Amniotic stem cell (primary cell): Measurements from ENCODE around the gene TM2D1.
"Not testable (repeated sequence)": the region's sequence is repeated elsewhere in the genome, so short reads cannot be mapped to it uniquely, and the experiment has no call there.

Source experiments
- DNase-seq: peaks from one replicate; lab custom pipeline; 2025; lab: John Stamatoyannopoulos, UW

Gene TM2D1

GRCh38 chr1:61718996-61719663 is 5.8 kb downstream of the TM2D1 start:
- DNase-seq: not testable (repeated sequence)

- no peak for DNase-seq
Observed at GRCh38 chr1:61711969-61712368, 13.0 kb downstream of the TM2D1 start.

DNA sequence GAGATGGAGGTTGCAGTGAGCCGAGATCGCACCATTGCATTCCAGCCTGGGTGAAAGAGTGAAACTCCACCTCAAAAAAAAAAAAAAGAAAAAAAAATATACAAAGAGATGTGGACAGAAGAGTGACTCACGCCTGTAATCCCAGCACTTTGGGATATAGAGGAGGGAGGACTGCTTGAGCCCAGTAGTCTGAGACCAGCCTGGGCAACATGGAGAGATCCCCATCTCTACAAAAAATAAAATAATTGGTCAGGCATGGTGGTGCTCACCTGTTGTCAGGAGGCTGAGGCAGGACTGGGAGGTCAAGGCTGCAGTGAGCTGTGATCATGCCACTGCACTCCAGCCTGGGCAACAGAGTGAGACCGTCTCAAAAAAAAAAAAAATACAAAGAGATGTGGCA is 13.7 kb downstream of the TM2D1 start:
- peak; percentile 9 for DNase-seq

GRCh38 chr1:61709908-61710289 is 15.0 kb downstream of the TM2D1 start:
- DNase-seq: no peak

- no peak for DNase-seq
Observed at GRCh38 chr1:61708953-61709907, 15.7 kb downstream of the TM2D1 start.

GRCh38 chr1:61699911-61700851 is 24.8 kb downstream of the TM2D1 start:
- no peak for DNase-seq

GRCh38 chr1:61692155-61692800 is 32.7 kb downstream of the TM2D1 start:
- no peak for DNase-seq

GRCh38 chr1:61687901-61688300 is 37.0 kb downstream of the TM2D1 start:
- no peak for DNase-seq

DNA sequence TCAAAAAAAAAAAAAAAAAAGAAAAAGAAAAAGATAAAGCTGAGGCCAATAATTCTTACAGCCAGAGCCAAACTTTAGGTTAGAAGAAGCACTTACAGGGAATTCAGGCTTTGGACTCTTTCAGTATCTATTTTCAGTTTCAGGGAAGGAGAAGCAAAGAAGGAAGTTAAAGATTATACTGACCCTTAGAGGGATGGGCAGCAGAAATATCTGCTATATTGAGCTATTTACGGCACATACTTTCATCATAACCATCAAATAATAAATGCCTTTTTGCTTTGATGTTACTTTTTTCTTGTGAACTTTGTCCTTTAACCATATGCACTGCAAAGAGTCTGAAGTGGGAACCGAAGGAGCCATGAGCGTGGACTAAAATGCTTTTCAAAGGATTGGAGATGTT is 42.0 kb downstream of the TM2D1 start:
- no peak for DNase-seq

GRCh38 chr1:61680500-61680899 is 44.4 kb downstream of the TM2D1 start:
- no peak for DNase-seq

DNA sequence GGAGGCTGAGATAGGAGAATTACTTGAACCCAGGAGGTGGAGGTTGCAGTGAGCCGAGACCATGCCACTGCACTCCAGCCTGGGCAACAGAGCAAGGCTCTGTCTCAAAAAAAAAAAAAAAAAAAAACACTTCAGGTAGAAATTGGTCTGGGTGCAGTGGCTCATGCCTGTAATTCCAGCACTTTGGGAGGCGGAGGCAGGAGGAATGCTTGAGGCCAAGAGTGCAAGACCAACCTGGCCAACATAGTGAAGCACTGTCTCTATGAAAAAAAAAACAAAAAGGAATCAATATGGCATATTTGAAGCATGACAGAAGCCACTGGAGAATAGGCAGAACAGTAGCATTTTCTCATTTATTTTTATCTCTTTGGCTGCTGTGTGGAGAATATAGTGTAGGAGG is 48.1 kb downstream of the TM2D1 start:
- DNase-seq: not testable (repeated sequence)

DNA sequence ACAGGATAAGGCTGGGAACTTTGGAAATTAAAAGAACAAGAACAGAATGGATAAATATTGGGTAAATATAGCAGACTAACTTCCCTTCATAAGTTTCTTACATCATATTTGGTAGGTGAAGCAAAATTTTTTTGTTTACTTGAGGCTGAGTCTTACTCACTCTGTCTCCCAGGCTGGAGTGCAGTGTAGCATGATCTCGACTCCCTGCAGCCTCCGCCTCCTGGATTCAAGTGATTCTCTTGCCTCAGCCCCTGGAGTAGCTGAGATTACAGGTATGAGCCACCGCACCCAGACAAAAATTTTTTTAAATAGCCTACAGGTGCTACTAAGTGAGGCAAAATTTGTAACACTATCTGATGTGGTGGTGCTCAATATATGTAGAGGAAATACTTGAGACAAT is 50.7 kb downstream of the TM2D1 start:
- no peak for DNase-seq

GRCh38 chr1:61672376-61672775 is 52.6 kb downstream of the TM2D1 start:
- no peak for DNase-seq

DNA sequence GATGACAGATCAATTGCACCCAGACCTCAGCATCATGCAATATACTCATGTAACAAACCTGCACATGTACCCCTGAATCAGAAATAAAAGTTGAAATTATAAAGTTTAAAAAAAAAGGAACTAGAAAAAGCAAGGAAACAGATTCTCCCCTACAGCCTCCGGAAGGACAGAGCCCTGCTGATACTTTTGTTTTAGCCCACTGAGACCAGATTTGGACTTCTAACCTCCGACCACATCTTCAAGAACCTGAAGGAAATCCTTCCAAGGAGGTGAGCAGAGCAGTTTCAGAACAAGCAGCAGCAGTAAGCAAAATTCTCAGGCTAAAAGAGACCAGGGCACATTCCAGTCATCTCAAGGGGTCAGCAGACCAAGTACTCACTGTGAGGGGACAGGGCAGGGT is 54.5 kb downstream of the TM2D1 start:
- DNase-seq: no peak

DNA sequence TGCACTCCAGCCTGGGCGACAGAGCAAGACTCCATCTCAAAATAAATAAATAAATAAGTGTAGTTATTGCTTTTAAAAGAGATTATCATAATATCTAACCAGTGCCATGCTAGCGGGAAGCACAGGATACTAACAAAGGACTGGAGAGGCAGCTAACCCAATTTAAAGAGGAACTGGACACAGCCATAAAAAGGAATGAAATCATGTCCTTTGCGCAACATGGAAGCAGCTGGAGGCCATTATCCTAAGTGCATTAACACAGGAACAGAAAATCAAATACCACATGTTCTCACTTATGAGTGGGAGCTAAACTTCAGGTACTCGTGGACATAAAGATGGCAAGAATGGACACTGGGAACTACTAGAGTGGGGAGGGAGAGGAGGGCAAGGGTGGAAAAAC is 54.9 kb downstream of the TM2D1 start:
- DNase-seq: no peak

GRCh38 chr1:61659061-61659460 is 65.9 kb downstream of the TM2D1 start:
- DNase-seq: no peak

GRCh38 chr1:61655453-61655852 is 69.5 kb downstream of the TM2D1 start:
- no peak for DNase-seq

DNA sequence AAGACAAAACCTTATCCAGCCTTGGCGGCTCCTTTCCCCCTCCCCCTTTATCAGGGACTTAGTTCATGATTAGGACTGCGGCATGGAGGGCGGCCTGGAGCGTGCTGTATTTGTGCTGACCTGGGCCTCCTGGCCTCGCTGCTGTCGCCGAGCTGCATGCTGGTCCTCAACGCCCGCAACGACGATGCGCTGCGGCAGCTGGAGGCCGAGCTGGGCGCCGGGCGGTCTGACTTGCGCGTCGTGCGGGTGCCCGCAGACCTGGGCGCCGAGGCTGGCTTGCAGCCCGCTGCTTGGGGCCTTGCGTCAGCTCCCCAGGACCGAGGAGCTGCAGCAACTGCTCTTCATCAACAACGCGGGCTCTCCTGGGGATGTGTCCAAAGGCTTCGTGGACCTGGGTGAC is 70.9 kb downstream of the TM2D1 start:
- no peak for DNase-seq

DNA sequence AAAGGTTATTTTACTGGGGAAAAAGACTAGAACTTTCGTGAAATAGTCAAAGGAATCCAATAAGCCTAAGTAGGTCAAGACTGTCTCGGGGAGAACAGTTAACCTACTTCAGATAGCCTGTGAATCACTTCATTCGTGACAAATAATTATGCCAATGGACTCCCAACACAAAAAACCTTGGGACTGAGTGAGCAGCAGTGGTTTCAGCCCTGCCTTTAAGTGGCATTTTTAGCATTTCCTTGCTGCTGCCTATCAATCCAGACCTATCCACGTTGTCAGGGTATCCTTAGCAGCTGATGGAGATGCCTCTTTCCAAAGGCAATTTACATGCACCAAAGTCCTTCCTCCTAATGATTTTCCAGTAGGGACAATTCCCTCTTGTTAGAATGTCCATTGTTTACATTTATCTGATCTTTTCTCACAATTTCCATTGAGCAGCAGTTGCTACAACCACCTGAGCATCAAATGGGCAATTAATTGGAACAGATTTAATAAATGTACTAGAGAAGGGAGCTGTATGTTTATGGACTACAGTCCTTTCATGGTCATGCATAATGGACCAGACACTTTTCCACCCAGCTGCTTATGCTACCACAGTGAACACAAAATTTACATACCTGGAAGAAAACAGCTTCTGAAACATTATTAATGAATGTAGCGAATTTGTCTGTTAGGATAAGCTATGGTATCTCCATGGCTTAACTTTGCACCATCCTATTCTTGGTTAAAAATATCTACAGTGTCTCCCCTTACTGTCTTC is 75.8 kb downstream of the TM2D1 start:
- no peak for DNase-seq

DNA sequence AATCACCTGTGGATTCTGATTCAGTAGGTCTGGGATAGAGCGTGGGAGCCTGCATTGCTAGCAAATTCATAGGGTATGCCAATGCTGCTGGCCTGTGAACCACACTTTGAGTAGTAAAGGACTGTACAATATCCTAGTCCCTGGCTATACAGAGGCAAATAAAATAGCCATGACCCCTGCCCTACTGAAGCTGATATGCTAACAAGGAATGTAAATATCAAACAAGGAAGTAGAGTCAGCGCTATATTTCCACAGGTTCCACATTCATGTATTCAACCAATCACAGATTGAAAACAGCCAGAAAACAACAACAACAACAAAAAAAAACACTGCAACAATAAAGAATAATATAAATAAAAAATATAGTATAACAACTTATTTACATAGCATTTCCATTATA is 77.8 kb downstream of the TM2D1 start:
- DNase-seq: no peak

GRCh38 chr1:61645476-61645875 is 79.5 kb downstream of the TM2D1 start:
- no peak for DNase-seq
